Thyroid gland (tissue), 4 donors: Measurements from ENCODE around the gene MAP2K2. TPM values are rescaled to one million over a fixed set of nuclear protein-coding genes. Genes with fewer than 3 reads are reported as not detected.

ENCODE experiments used
- DNase-seq, 2 donors: peaks; one replicate each; pipeline ENCODE4 v3.0.0-alpha.2; 2019
- H3K27ac ChIP-seq, 3 donors: fragments of 200-600 bp; sonication (generic); 1 replicate in 2 of 3; 2 replicates in 1 of 3; pipeline ENCODE4 v1.5.1; 2016 to 2019; ENCODE audit warnings: mild to moderate bottlenecking in 1 of 3, moderate library complexity in 1 of 3
- H3K27me3 ChIP-seq: fragments of 200-600 bp; sonication (generic); one replicate; pipeline ENCODE4 v1.5.1; 2019
- H3K36me3 ChIP-seq, 2 donors: fragments of 200-600 bp; sonication (generic); one replicate each; pipeline ENCODE4 v1.5.1; 2016 to 2019
- H3K4me1 ChIP-seq, 2 donors: fragments of 200-600 bp; sonication (generic); one replicate each; pipeline ENCODE4 v1.5.1; 2017 to 2019
- H3K4me3 ChIP-seq, 3 donors: fragments of 200-600 bp; sonication (generic); replicated peaks in 1 of 3; 1 replicate in 2 of 3; 2 replicates in 1 of 3; pipeline ENCODE4 v1.5.1; 2016; ENCODE audit warnings: mild to moderate bottlenecking in 1 of 3
- H3K9me3 ChIP-seq: fragments of 200-600 bp; sonication (generic); one replicate; pipeline ENCODE4 v1.5.1; 2017
- POLR2A ChIP-seq, 2 donors: fragments of 450-650 bp; IDR thresholded peaks; one replicate each; pipeline ENCODE4 v1.6.1; 2017; ENCODE audit warnings: antibody characterized with exemption in 2 of 2, mild to moderate bottlenecking in 2 of 2, moderate library complexity in 1 of 2
- WGBS, 2 donors: methylation state at CpG; one replicate each; pipeline ENCODE4 v1.1.5; 2017; 5-methylcytosine and 5-hydroxymethylcytosine counted together
- intact Hi-C: fragments of 100-400 bp; cut with DNase I; formaldehyde crosslinking; loops from one replicate; pipeline ENCODE4 v1.15.1; 2023
- total RNA-seq, 4 donors: library from RNA; depleted of rRNA; stranded (reverse); fragments of >200 nt; gene quantifications; one replicate each; pipeline ENCODE4 v1.2.3, GENCODE V29; 2016
- TF ChIP-seq, protein P1 (sequence below), 6 experiments: fragments of 200-600 bp in 3 of 6; fragments of 450-650 bp in 3 of 6; sonication (generic) in 3 of 6; IDR thresholded peaks; one replicate each; pipeline ENCODE4 v1.5.1; 2016 to 2019; ENCODE audit warnings: antibody characterized with exemption in 6 of 6, mild to moderate bottlenecking in 2 of 6, inconsistent platforms in 1 of 6, moderate library complexity in 1 of 6

MAP2K2 gene
- total RNA-seq, 4 donors from 2014 or later, result 59.4 to 95.3 (median 81.8) TPM

DNA sequence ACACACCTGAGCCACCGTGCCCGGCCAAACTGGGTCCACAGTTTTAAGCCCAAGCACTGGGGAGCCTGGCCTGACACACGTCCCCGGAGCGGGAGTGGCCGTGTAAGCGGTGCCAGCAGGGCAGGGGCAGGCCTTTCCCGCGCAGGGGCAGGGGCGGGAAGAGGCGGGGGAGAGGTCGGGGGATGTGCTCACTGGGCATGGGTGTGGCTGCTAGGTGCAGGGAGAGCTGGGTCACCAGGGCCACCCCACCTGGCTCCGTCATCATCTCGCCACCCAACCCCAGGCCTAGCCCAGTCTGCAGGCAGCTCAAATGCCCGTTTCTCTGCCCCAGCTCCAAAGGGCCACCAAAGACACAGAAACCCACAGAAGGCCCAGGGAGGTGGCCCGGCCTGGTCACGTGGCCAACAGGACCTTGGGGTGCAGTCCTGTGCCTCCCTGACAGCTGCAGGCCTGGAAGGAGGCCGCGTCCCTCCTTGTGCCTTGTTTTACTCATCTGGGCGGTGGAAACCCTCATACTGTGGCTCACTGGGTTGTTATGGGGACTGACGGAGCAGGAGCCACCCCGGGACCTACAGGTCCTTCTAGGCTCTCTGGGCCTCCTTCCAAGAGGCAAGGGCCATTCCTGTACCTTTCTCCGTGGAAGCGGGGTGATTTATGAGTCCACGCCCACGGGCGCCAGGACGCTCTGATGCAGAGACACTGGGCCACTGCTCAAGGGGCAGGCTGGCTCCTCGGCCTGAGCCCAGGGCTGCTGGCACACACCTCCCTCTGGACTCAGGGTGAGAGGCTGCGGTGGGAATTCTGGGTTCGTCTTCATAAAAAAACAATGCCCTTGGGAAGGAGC, 27.7 kb downstream of the MAP2K2 start:
- no peak for DNase-seq
- 92 to 94% methylated on average over 26 to 28 of the region's 31 CpGs for WGBS, 2 donors
- no peak overlapping the region for H3K4me3 ChIP-seq
- H3K4me1 ChIP-seq, result no peaks in the 10 kb centered on the region
- intact Hi-C loops, result no loop called here
- peaks cover 21 to 26% of the 10 kb centered on the region in 2 donors for H3K36me3 ChIP-seq
- no peak overlapping the region for H3K27ac ChIP-seq
- H3K27me3 ChIP-seq, result no peaks in the 10 kb centered on the region
- TF ChIP-seq, protein P1, sequence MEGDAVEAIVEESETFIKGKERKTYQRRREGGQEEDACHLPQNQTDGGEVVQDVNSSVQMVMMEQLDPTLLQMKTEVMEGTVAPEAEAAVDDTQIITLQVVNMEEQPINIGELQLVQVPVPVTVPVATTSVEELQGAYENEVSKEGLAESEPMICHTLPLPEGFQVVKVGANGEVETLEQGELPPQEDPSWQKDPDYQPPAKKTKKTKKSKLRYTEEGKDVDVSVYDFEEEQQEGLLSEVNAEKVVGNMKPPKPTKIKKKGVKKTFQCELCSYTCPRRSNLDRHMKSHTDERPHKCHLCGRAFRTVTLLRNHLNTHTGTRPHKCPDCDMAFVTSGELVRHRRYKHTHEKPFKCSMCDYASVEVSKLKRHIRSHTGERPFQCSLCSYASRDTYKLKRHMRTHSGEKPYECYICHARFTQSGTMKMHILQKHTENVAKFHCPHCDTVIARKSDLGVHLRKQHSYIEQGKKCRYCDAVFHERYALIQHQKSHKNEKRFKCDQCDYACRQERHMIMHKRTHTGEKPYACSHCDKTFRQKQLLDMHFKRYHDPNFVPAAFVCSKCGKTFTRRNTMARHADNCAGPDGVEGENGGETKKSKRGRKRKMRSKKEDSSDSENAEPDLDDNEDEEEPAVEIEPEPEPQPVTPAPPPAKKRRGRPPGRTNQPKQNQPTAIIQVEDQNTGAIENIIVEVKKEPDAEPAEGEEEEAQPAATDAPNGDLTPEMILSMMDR (IDR thresholded peaks at IDR 0.05), result no peak
- no peak for TF ChIP-seq POLR2A (IDR thresholded peaks at IDR 0.05)
- no peaks in the 10 kb centered on the region for H3K9me3 ChIP-seq

DNA sequence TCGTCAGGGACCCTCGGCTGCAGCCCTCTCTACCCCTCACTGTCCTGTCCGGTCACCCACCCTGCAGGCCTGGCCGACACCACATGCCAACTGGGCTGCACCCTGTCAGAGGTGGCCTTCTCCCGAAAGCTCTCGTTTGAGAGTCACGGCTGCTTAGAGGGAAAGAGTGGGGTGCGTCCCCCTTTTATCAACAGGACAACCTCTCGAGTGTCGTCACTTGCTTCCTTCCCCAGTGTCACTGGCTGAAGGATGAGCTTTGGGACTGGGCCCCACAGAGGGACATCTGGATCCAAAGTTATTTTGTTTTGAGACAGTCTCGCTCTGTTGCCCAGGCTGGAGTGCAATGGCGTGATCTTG, 28.5 kb downstream of the MAP2K2 start:
- DNase-seq, result no peak
- peaks cover 14 to 18% of the 10 kb centered on the region in 2 donors for H3K36me3 ChIP-seq
- TF ChIP-seq POLR2A (IDR thresholded peaks at IDR 0.05), result no peak
- TF ChIP-seq, protein P1 (IDR thresholded peaks at IDR 0.05), result no peak
- no peaks in the 10 kb centered on the region for H3K27me3 ChIP-seq
- 92 to 97% methylated on average over 12 of the region's 12 CpGs for WGBS, 2 donors
- H3K4me1 ChIP-seq, result no peaks in the 10 kb centered on the region
- H3K4me3 ChIP-seq, result no peak overlapping the region
- no peaks in the 10 kb centered on the region for H3K9me3 ChIP-seq
- no peak overlapping the region for H3K27ac ChIP-seq
- intact Hi-C loops, result no loop called here

GRCh38 chr19:4094761-4095487, 29.0 kb downstream of the MAP2K2 start:
- WGBS, 2 donors, result 95% methylated on average over 32 of the region's 35 CpGs; no CpG with 5 or more reads in 1 of the 2 donors
- no peaks in the 10 kb centered on the region for H3K4me1 ChIP-seq
- no peaks in the 10 kb centered on the region for H3K9me3 ChIP-seq
- no peak for TF ChIP-seq POLR2A (IDR thresholded peaks at IDR 0.05)
- TF ChIP-seq, protein P1 (IDR thresholded peaks at IDR 0.05), result no peak
- no peak for DNase-seq
- H3K27me3 ChIP-seq, result no peaks in the 10 kb centered on the region
- H3K27ac ChIP-seq, result no peak overlapping the region
- intact Hi-C loops, result no loop called here
- H3K36me3 ChIP-seq, result peaks cover 17 to 18% of the 10 kb centered on the region in 2 donors
- no peak overlapping the region for H3K4me3 ChIP-seq

- whole genome bisulfite sequencing, 2 donors, result 89 to 98% methylated on average over 8 to 18 of the region's 19 CpGs
- no peak overlapping the region for H3K4me3 ChIP-seq
- intact Hi-C loops, result no loop called here
Observed at GRCh38 chr19:4094291-4094690, 29.6 kb downstream of the MAP2K2 start.

More at GRCh38 chr19:4094291-4094690, 29.6 kb downstream of the MAP2K2 start:
- Histone ChIP-seq H3K27ac (no peak overlapping the region), H3K36me3 (peaks cover 13 to 15% of the 10 kb centered on the region in 2 donors), H3K27me3 (no peaks in the 10 kb centered on the region), H3K4me1 (no peaks in the 10 kb centered on the region), H3K9me3 (no peaks in the 10 kb centered on the region)
- DNase-seq, result no peak
- no peak for TF ChIP-seq POLR2A (IDR thresholded peaks at IDR 0.05)
- TF ChIP-seq, protein P1 (IDR thresholded peaks at IDR 0.05), result no peak
